ENCODE measurements around the gene ANKS6.

DNA sequence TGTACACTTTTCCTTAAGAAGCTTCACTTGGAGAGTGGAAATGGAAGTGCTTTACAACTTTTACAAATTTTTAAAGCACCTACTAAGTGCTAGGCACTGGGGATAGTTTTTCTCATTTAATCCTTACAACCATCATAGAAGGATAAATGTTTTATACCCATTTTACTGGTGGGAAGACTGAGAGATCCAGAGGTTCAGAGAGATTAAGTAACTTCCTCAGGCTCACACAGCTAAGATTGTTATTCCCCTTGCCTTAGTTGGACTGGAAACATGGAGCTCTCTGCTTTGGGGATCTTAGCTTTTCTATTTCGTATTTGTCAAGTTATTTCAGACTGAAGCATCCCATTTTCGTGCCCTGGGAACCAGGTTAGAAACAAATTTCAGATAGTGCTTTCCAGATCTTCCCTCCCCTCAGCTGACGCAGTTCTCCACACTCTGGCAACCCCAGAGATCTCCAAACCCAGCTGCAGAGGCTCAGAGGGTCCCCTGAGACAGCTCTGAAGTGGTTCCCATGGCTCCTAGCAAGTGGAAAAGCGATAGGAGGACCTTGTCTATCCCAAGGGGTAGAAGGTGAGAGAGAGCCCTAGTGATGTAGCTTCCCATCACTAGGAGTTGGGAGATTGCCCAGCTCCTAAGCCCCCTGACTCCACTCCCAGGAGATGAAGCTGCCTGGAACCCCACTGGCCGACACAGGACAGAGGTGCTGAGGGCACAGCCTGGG is 71.4 kb downstream of the ANKS6 start:
- TF ChIP-seq, protein P1, sequence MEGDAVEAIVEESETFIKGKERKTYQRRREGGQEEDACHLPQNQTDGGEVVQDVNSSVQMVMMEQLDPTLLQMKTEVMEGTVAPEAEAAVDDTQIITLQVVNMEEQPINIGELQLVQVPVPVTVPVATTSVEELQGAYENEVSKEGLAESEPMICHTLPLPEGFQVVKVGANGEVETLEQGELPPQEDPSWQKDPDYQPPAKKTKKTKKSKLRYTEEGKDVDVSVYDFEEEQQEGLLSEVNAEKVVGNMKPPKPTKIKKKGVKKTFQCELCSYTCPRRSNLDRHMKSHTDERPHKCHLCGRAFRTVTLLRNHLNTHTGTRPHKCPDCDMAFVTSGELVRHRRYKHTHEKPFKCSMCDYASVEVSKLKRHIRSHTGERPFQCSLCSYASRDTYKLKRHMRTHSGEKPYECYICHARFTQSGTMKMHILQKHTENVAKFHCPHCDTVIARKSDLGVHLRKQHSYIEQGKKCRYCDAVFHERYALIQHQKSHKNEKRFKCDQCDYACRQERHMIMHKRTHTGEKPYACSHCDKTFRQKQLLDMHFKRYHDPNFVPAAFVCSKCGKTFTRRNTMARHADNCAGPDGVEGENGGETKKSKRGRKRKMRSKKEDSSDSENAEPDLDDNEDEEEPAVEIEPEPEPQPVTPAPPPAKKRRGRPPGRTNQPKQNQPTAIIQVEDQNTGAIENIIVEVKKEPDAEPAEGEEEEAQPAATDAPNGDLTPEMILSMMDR (IDR thresholded peaks at IDR 0.05; ENCODE audit: low read depth, low read length, poor library complexity, severe bottlenecking), result no peak
- no peak for TF ChIP-seq EZH2phosphoT487 (IDR thresholded peaks at IDR 0.05; ENCODE audit: borderline replicate concordance, low read length)
